Uterus (tissue), 2 donors: Measurements from ENCODE around the gene XK.

Source experiments
- CTCF ChIP-seq, 4 experiments: fragments of 200-600 bp in 2 of 4; fragments of 450-650 bp in 2 of 4; sonication (generic) in 2 of 4; IDR thresholded peaks; one replicate each; pipeline ENCODE4 v1.5.1; 2016 to 2019; ENCODE audit warnings: antibody characterized with exemption in 4 of 4, mild to moderate bottlenecking in 2 of 4, moderate library complexity in 1 of 4
- POLR2A ChIP-seq, 2 donors: fragments of 450-650 bp; IDR thresholded peaks; one replicate each; pipeline ENCODE4 v1.6.1; 2016; ENCODE audit warnings: antibody characterized with exemption in 2 of 2, mild to moderate bottlenecking in 1 of 2, moderate library complexity in 1 of 2

- TF ChIP-seq POLR2A (IDR thresholded peaks at IDR 0.05) = no peak
- no peak for TF ChIP-seq CTCF (IDR thresholded peaks at IDR 0.05)
These were observed 891 bp downstream of the XK start for GRCh38 chrX:37686369-37686995.
